Activated naive CD4-positive, alpha-beta T cell (primary cell): Measurements from ENCODE around the gene SLC4A5.
"Not testable (repeated sequence)": the region's sequence is repeated elsewhere in the genome, so short reads cannot be mapped to it uniquely, and the experiment has no call there.

Experiments used
- DNase-seq, 4 experiments: peaks; one replicate each; lab custom pipeline; 2025; lab: John Stamatoyannopoulos, UW

SLC4A5 gene

GRCh38 chr2:74228772-74229171, 114.4 kb downstream of the SLC4A5 start:
- no peak for DNase-seq

- DNase-seq: no peak
Measured at GRCh38 chr2:74227646-74228045, 115.6 kb downstream of the SLC4A5 start.

- no peak for DNase-seq
Measured at GRCh38 chr2:74226648-74227213, 116.5 kb downstream of the SLC4A5 start.

GRCh38 chr2:74225698-74226459, 117.3 kb downstream of the SLC4A5 start:
- DNase-seq: no peak

GRCh38 chr2:74223941-74224770, 119.1 kb downstream of the SLC4A5 start:
- DNase-seq: no peak

GRCh38 chr2:74222300-74222650, 120.9 kb downstream of the SLC4A5 start:
- DNase-seq: no peak

- no peak for DNase-seq
Measured at GRCh38 chr2:74221604-74222299, 121.5 kb downstream of the SLC4A5 start.

- DNase-seq: no peak
Measured at GRCh38 chr2:74221091-74221490, 122.1 kb downstream of the SLC4A5 start.

- DNase-seq: no peak
Measured at GRCh38 chr2:74219846-74220486, 123.2 kb downstream of the SLC4A5 start.

- DNase-seq: no peak
Measured at GRCh38 chr2:74216642-74217041, 126.6 kb downstream of the SLC4A5 start.

GRCh38 chr2:74215771-74216170, 127.4 kb downstream of the SLC4A5 start:
- DNase-seq: not testable (repeated sequence)

- DNase-seq: no peak
Measured at GRCh38 chr2:74212702-74213410, 130.4 kb downstream of the SLC4A5 start.

- peak in 1 of 4 experiments; percentile 4 for DNase-seq
Measured at GRCh38 chr2:74206180-74206688, 137.0 kb downstream of the SLC4A5 start.

- DNase-seq: peak in 2 of 4 experiments; percentile 3 to 5
Measured at GRCh38 chr2:74205596-74205995, 137.6 kb downstream of the SLC4A5 start.

GRCh38 chr2:74205113-74205512, 138.1 kb downstream of the SLC4A5 start:
- DNase-seq: no peak

- DNase-seq: no peak
Measured at GRCh38 chr2:74204436-74204835, 138.8 kb downstream of the SLC4A5 start.

- DNase-seq: no peak
Measured at GRCh38 chr2:74201596-74201995, 141.6 kb downstream of the SLC4A5 start.

- DNase-seq: no peak
Measured at GRCh38 chr2:74201196-74201595, 142.0 kb downstream of the SLC4A5 start.

- no peak for DNase-seq
Measured at GRCh38 chr2:74199871-74200305, 143.3 kb downstream of the SLC4A5 start.

GRCh38 chr2:74199275-74199701, 143.9 kb downstream of the SLC4A5 start:
- DNase-seq: no peak
